ENCODE measurements around the gene LRRC10B.

Gene LRRC10B

DNA sequence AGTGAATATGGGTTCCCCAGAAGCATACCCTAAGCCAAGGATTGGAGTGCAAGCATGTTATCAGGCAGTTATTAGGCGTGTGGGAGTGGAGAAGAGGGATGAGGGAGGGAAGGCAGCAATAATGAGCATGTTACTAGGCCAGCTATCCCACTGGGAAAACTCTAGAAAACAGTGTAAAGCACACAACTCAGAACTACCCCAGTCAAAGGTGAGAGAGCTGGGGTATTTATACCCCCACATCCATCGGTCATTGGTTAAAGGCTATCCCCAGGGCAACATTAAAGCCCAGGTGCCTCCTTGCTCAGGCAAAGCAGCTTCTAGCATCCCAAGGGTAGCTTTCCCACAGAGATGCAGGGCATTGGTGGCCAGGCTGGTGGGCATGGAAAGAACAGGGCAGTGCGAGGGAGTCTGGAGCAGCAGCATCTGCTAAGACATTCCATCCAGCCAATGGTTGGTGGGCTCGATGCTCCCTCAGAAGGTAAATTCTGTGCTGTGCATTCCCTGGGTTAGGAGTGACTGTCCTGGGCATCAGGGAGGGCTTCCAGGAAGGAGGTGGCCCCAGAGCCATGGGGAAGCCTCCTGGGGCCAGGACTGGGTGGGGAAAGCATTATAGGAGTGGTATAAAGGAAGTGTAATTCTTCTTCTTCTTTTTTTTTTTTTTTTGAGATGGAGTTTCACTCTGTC is 21.1 kb upstream of the LRRC10B start:
- DNase-seq, result no peak

DNA sequence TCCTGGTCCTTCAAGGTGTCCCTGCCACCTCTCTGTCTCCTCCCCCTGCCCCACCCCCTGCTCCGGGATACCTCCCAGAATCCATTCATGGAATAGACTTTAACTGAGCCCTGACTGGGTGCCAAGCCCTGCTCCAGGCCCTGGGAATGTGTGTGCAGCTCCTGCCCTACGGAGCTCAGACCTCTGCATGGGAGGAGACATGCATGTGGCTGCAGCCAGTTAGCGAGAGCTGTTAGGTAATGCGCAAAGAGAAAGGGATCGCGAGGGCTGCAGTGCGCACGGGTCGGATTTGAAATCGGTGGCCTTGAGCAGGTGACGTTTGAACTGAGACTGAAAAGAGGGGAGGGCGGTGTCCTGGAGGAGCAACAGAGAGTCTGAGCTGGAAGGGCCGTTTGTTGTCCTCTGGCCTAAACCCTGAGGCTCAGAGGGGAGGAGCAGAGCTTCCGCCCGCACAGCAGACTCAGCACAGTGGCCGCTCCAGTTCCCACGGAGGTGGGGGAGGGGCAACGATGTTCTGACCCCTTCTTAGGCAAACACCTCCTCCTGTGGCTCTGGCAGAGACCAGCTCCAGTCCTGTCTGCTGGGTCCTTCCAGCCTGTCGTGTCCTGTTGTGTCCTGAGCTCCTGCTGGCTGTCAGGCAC is 19.8 kb upstream of the LRRC10B start:
- no peak for DNase-seq

DNA sequence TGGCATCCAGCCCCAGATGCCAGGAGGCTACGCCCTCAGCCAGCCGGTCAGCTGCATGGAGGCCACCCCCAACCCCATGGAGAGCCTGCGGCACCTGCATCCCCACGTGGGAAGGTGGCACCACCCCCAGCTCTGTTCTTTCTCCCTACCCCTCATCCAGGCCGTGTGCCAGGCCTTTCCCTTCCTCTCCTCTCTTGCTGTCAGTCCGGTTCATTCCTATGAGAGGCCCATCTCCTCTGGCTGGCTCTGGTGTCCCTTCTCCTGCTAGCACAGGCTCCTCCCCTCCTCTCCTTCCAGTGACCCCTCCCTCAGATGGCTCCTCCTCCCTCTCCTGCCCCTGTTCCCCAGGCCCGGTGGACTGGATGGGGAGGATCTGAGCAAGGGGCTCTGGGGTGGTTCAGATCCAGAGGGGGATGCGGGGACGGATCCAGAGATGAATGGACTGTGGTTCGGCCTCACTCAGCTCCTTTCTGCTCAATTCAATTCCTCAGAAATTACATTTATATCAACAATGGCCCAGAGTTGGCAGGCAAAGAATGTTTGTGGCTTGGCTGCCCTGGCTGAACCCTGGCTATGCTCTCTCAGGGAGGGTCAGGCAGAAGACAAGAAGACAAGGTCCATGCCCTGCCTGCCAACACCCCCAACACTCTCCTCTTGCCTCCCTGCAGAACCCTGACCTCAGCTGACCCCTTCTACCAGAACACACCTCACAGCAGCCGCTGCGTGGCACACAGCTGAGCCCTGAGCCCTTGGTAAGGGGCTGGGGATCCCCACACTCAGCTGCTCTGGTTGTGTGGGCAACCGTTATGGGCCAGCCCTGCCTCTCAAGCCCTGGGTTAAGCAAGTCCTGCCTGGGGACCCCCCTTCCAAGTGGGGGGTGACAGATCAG is 18.5 kb upstream of the LRRC10B start:
- no peak for DNase-seq

GRCh38 chr11:61491736-61492395 is 16.7 kb upstream of the LRRC10B start:
- DNase-seq, result no peak

- no peak for DNase-seq
Observed at GRCh38 chr11:61494381-61494961, 14.1 kb upstream of the LRRC10B start.

DNA sequence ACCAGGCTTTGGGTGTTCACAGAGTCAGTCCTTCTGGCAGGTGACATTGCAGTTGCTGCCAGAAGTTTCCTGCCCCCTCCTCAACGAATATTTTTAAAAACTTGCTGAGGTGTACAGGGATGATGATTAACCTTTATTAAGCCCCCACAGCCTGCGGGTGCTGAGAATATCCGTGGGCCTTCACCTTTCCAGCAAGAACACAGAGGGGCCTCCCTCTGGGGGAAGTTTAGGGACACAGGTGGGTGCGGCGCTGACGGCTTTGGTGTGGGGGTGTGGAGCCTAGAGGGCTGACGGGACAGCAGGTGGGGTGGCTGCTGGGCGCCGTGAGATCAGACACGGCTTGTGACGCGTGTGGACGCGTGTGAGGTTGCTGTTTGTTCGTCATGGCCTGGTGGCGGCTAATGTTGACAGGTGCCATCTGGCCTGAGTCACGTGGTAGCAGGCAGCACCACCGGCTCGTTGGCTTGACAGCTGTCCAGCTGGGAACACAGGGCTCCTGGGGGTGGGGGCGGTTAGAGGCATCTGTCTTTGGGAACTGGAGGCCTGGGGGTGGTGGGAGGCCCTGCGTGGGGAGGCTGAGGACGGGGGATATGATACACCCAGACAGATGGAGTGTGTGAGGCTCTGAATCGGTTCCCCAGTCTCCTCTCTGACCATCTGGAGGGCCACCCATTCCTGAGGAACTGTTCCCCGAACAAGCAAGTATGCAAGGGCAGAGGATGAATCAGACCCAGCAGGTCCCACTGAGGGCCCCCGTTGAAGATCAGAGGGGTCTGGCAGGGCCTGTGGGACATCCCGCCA is 12.5 kb upstream of the LRRC10B start:
- no peak for DNase-seq

GRCh38 chr11:61496602-61497400 is 11.7 kb upstream of the LRRC10B start:
- DNase-seq, result no peak

- DNase-seq, result no peak
Observed at GRCh38 chr11:61497473-61497872, 11.1 kb upstream of the LRRC10B start.

GRCh38 chr11:61497876-61498275 is 10.7 kb upstream of the LRRC10B start:
- DNase-seq, result no peak

DNA sequence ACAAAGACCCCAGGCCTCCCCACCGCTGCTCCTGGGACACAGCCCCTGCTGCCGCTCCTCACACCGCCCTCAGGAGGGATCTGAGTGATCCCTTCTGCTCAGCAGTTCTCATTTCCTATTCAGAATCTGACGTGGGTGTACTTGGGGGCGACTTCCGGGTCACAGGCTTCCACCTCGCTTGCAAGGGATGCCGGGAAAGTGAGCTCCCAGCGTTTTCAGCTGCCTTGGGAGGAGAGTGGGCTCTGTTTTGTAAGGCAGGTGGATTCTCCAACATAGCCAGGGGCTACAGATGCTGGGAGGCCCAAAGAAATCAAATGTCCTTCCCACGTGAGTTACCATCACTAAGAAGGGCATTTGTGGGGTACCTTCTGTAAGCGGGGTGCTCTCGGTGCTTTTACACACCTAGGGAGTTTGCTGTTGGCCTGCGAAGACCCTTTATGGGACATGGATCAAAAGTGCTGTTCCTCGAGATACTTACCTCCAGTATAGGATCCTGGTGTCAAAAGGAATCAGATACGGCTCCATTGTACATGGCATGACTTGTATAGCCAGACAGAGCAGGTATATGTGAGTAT is 9.7 kb upstream of the LRRC10B start:
- no peak for DNase-seq

DNA sequence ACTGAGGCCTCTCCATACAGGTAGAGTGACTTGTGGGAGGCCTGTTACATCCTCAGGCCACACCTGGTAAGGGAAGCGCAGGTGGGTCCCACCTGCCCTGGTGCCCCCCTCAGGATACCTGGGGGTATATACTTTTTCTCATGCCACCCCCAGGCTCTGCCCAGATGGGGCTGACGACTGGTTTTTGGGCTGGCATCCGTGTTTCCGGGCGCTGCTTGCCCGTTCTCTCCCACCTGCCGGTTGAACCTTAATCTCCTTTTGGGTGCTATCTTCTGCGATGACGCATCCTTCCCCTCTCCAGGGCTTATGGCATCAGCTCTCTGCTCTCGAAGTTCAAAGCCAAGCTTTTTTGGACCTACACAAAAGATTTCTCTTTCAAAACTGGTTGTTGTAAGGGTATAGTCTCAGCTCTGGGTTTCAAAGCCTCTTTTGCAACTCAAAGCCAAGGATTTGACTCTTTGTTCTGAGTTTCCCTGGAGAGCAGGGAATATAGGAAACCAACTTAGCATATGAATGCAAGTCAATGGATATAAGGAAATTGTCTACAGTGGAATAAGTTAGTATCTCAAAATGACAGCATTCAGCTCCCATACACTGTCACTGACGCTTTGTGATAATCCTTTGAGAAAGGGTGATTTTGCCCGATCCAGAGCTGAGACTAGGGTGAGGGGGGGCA is 8.6 kb upstream of the LRRC10B start:
- no peak for DNase-seq

GRCh38 chr11:61502522-61502921 is 6.0 kb upstream of the LRRC10B start:
- no peak for DNase-seq

GRCh38 chr11:61503135-61503770 is 5.3 kb upstream of the LRRC10B start:
- DNase-seq, result no peak

- DNase-seq, result no peak
Observed at GRCh38 chr11:61505106-61505505, 3.4 kb upstream of the LRRC10B start.

DNA sequence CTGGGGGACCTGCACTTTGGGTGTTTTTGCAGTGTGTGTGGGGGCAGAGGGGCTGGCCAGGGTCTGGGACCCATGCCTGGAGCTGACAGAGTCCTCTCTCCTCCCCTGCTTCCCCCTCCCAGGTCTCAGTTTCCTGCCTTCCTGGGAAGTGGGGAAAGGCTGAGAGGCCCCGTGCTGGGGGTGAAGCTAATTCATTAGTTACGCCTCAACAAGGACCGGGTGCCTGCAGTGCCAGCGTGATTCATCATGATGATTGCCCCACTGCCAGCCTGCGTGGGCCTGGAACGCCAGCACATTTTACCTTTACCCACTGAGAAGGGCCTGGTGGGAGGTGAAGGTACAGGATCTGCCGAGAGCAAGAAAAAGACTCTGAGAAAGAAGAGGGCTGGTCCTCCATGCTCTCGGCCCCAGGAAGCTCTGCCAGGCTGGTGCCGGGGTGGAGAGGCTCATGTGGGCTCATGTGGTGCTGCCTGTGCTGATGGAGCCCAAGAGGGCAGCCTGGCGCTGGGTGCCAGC is 2.9 kb upstream of the LRRC10B start:
- no peak for DNase-seq

DNA sequence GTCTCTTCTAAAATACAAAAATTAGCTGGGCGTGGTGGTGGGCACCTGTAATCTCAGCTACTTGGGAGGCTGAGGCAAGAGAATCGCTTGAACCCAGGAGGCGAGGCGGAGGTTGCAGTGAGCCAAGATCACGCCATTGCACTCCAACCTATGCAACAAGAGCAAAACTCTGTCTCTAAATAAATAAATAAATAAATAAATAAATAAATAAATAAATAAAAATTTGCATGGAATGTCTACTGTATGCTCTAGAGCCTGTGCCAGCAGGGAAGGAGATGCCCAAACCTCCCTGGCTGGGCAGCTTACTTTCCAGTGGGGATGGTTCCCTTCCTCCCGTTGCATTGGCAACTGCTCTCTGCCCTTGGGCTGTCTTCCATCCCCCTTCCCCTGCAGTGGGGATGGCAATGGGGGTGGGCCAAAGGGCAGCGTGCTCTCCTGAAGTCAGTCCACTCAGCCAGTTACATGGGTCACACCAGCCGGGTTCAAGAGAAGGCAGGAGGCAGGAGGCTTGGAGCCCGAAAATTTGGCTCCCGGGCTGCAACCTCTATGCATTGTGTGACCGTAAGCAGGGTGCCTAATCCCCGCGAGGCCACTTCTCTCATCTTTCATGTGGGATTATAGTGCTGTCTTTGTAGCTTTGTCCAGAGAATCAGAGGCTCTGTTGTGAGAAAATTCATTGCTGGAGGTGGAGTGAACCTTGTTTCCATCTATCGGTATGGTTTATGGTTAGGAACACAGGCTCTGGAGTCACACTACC is 1.4 kb upstream of the LRRC10B start:
- DNase-seq, result no peak

DNA sequence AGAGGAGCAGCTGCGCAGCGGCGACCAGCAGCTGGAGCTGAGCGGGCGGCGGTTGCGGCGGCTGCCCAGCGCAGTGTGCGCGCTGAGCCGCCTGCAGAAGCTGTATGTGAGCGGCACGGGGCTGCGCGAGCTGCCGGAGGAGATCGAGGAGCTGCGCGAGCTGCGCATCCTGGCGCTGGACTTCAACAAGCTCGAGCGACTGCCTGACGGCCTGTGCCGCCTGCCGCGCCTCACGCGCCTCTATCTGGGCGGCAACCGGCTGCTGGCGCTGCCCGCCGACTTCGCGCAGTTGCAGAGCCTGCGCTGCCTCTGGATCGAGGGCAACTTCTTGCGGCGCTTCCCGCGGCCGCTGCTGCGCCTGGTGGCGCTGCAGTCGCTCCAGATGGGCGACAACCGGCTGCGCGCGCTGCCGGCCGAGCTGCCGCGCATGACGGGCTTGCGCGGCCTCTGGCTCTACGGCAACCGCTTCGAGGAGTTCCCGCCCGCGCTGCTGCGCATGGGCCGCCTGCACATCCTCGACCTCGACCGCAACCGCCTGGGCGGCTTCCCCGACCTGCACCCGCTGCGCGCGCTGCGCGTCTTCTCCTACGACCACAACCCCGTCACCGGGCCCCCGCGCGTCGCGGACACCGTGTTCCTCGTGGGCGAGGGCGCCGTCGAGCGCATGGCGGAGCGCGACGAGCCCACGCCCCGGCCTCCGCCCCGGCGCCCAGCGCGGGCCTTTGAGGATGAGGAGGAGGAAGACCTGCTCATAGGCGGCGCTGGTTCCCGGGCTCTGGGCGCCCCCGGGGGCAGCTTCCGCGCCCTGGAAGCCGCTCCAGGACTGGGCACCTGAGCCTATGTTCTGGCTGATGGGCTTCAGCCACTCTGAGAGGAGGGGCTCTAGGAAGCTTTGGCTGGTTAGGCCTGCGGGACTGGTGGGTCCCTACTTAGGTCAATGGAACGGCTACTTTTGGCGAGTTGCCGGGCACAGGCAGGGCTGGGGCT is 787 bp downstream of the LRRC10B start:
- DNase-seq, result peak; percentile 66

Measured in NCI-H748 treated with DMSO at 0.1 percent for 48 hours (cell line).